ENCODE measurements around the gene VWA1. TPM values are rescaled to one million over a fixed set of nuclear protein-coding genes. Genes with fewer than 3 reads are reported as not detected.
A peak's percentile ranks its signal among the peaks of the same experiment; 100 is the strongest.
"Not testable (repeated sequence)": the region's sequence is repeated elsewhere in the genome, so short reads cannot be mapped to it uniquely, and the experiment has no call there.

VWA1 gene
- total RNA-seq, 1 donor from 2014 or later, result 8.9 TPM

- Mint-ChIP-seq H3K27ac (ENCODE audit: unreplicated experiment) (peak overlapping the region; percentile 45), H3K36me3 (ENCODE audit: low read depth) (peaks cover 19% of the 10 kb centered on the region), H3K27me3 (ENCODE audit: low read depth) (peaks cover 3% of the 10 kb centered on the region), H3K4me1 (peaks cover 33% of the 10 kb centered on the region), H3K9me3 (no peaks in the 10 kb centered on the region), H3K4me3 (peak overlapping the region; percentile 94)
- no peak for DNase-seq (ENCODE audit: low read depth, low spot score)
- no peak for TF ChIP-seq CTCF (conservative IDR thresholded peaks at IDR 0.05)
These were observed 34.7 kb upstream of the VWA1 start for GRCh38 chr1:1400576-1401456.

- Mint-ChIP-seq H3K4me3 (peak overlapping the region; percentile 94), H3K27ac (ENCODE audit: unreplicated experiment) (no peak overlapping the region), H3K4me1 (peaks cover 38% of the 10 kb centered on the region), H3K9me3 (no peaks in the 10 kb centered on the region), H3K27me3 (ENCODE audit: low read depth) (peaks cover 3% of the 10 kb centered on the region), H3K36me3 (ENCODE audit: low read depth) (peaks cover 19% of the 10 kb centered on the region)
- no peak for TF ChIP-seq CTCF (conservative IDR thresholded peaks at IDR 0.05)
- no peak for DNase-seq (ENCODE audit: low read depth, low spot score)
These were observed 34.0 kb upstream of the VWA1 start for GRCh38 chr1:1401457-1402010.

- peaks cover 3% of the 10 kb centered on the region for H3K27me3 Mint-ChIP-seq (ENCODE audit: low read depth)
- peak overlapping the region; percentile 94 for H3K4me3 Mint-ChIP-seq
- H3K9me3 Mint-ChIP-seq, result no peaks in the 10 kb centered on the region
- no peak overlapping the region for H3K27ac Mint-ChIP-seq (ENCODE audit: unreplicated experiment)
- peaks cover 38% of the 10 kb centered on the region for H3K4me1 Mint-ChIP-seq
- peak; percentile 67 for TF ChIP-seq CTCF (conservative IDR thresholded peaks at IDR 0.05)
- DNase-seq (ENCODE audit: low read depth, low spot score), result peak; percentile 40
- H3K36me3 Mint-ChIP-seq (ENCODE audit: low read depth), result peaks cover 19% of the 10 kb centered on the region
These were observed 33.2 kb upstream of the VWA1 start for GRCh38 chr1:1402072-1402900.

GRCh38 chr1:1402901-1403392 is 32.5 kb upstream of the VWA1 start:
- H3K27ac Mint-ChIP-seq (ENCODE audit: unreplicated experiment); DNase-seq (ENCODE audit: low read depth, low spot score); H3K9me3 Mint-ChIP-seq; H3K27me3 Mint-ChIP-seq (ENCODE audit: low read depth): not testable (repeated sequence)
- Mint-ChIP-seq H3K4me1 (peaks cover 36% of the 10 kb centered on the region), H3K36me3 (ENCODE audit: low read depth) (peaks cover 19% of the 10 kb centered on the region), H3K4me3 (peak overlapping the region; percentile 94)

GRCh38 chr1:1403653-1404052 is 31.8 kb upstream of the VWA1 start:
- Mint-ChIP-seq H3K4me3 (peak overlapping the region; percentile 94), H3K9me3 (no peaks in the 10 kb centered on the region), H3K27ac (ENCODE audit: unreplicated experiment) (no peak overlapping the region), H3K4me1 (peaks cover 36% of the 10 kb centered on the region), H3K27me3 (ENCODE audit: low read depth) (no peaks in the 10 kb centered on the region), H3K36me3 (ENCODE audit: low read depth) (peaks cover 16% of the 10 kb centered on the region)
- DNase-seq (ENCODE audit: low read depth, low spot score), result no peak
- no peak for TF ChIP-seq CTCF (conservative IDR thresholded peaks at IDR 0.05)

All from neural crest cell (in vitro differentiated cells).